HCT116 (cell line): ENCODE results near the gene PIP4K2C. TPM values are rescaled to one million over a fixed set of nuclear protein-coding genes. Genes with fewer than 3 reads are reported as not detected.

Experiments used
- ATAC-seq: fragments of 200-7000 bp; cut with Tn5 transposase; 2 replicates; pipeline ENCODE4 v1.9.1; 2020; ENCODE audit warnings: mild to moderate bottlenecking, moderate library complexity
- BruUV-seq: library from RNA; stranded (reverse); fragments of 400-500 nt; replicated peaks from 2 replicates; lab custom pipeline; 2021; lab: Mats Ljungman, UMichigan
- CTCF ChIA-PET: fragments of 300-600 bp; sonication (Branson Sonifier 250); formaldehyde crosslinking; loops from one replicate; lab custom pipeline; 2021; ENCODE audit warnings: antibody characterized with exemption; lab: Charles Lee
- POLR2A ChIA-PET: fragments of 300-600, 350-600 bp; sonication (Branson Sonifier 250); formaldehyde crosslinking; loops from one replicate; lab custom pipeline; 2021; ENCODE audit warnings: antibody characterized with exemption; lab: Charles Lee
- RAD21 ChIA-PET, 2 experiments: fragments of 300-600 bp; sonication (Branson Sonifier 250); formaldehyde crosslinking; loops; one replicate each; lab custom pipeline; 2023; ENCODE audit warnings: low total read pairs in 2 of 2; ENCODE audit not compliant: uncharacterized antibody in 2 of 2, unreplicated experiment in 2 of 2, low non-redundant PET in 1 of 2; lab: Charles Lee
- DNase-seq: peaks from one replicate; pipeline ENCODE4 v3.0.0-alpha.2; 2010; ENCODE audit warnings: low read depth, low spot score
- H2AFZ ChIP-seq: fragments of 200-600 bp; shearing (Covaris generic), sonication (generic); 2 replicates; pipeline ENCODE4 v1.6.1; 2017; ENCODE audit warnings: low read depth, mixed run types, mixed read lengths, antibody characterized with exemption, low read length; ENCODE audit not compliant: poor library complexity, severe bottlenecking
- H3K27ac ChIP-seq: 2 replicates; pipeline ENCODE4 v1.5.1; 2012; ENCODE audit warnings: low read depth, low read length
- H3K27me3 ChIP-seq: fragments of 200-600 bp; sonication (generic); 2 replicates; pipeline ENCODE4 v1.6.1; 2016; ENCODE audit warnings: mixed run types, low read length, mixed read lengths; ENCODE audit not compliant: insufficient read depth
- H3K36me3 ChIP-seq, 2 experiments: fragments of 200-500 bp in 1 of 2; fragments of 200-600 bp in 1 of 2; sonication (Bioruptor generic) in 1 of 2; sonication (generic) in 1 of 2; 2 replicates each; pipeline versions ENCODE4 v1.5.1 to v1.6.1; 2014 to 2016; ENCODE audit warnings: low read length in 2 of 2, inconsistent platforms in 1 of 2, mixed read lengths in 1 of 2, mixed run types in 1 of 2; ENCODE audit not compliant: insufficient read depth in 2 of 2, control insufficient read depth in 1 of 2
- H3K4me1 ChIP-seq, 2 experiments: fragments of 200-600 bp in 1 of 2; sonication (generic) in 1 of 2; 2 replicates each; pipeline versions ENCODE4 v1.5.1 to v1.6.1; 2012 to 2017; ENCODE audit warnings: low read length in 2 of 2, inconsistent platforms in 1 of 2, mild to moderate bottlenecking in 1 of 2, mixed read lengths in 1 of 2, mixed run types in 1 of 2, moderate library complexity in 1 of 2; ENCODE audit not compliant: insufficient read depth in 2 of 2, control insufficient read depth in 1 of 2
- H3K4me2 ChIP-seq: fragments of 200-600 bp; sonication (generic); 2 replicates; pipeline ENCODE4 v1.6.1; 2017; ENCODE audit warnings: mixed run types, low read length, mixed read lengths
- H3K4me3 ChIP-seq, 2 experiments: fragments of 200-600 bp in 1 of 2; sonication (generic) in 1 of 2; replicated peaks in 1 of 2; 2 replicates each; pipeline ENCODE4 v1.5.1; 2011 to 2016; ENCODE audit warnings: low read length in 2 of 2, control low read depth in 1 of 2, low read depth in 1 of 2, mild to moderate bottlenecking in 1 of 2, mixed read lengths in 1 of 2, mixed run types in 1 of 2
- H3K79me2 ChIP-seq: fragments of 200-600 bp; sonication (generic); 2 replicates; pipeline ENCODE4 v1.6.1; 2017; ENCODE audit warnings: mild to moderate bottlenecking, mixed run types, low read length, moderate library complexity, mixed read lengths; ENCODE audit not compliant: insufficient read depth
- H3K9ac ChIP-seq: fragments of 200-600 bp; sonication (generic); 2 replicates; pipeline ENCODE4 v1.6.1; 2016; ENCODE audit warnings: low read length, mixed read lengths
- H3K9me2 ChIP-seq: fragments of 200-600 bp; sonication (generic), shearing (Covaris generic); 2 replicates; pipeline ENCODE4 v1.6.1; 2017; ENCODE audit warnings: mixed run types, mild to moderate bottlenecking, moderate library complexity; ENCODE audit not compliant: insufficient read depth
- H3K9me3 ChIP-seq, 2 experiments: fragments of 200-500 bp in 1 of 2; fragments of 200-600 bp in 1 of 2; sonication (Bioruptor generic) in 1 of 2; sonication (generic) in 1 of 2; 2 replicates each; pipeline ENCODE4 v1.6.1; 2014 to 2017; ENCODE audit warnings: low read length in 2 of 2, mixed read lengths in 2 of 2, inconsistent platforms in 1 of 2, low read depth in 1 of 2, mild to moderate bottlenecking in 1 of 2, mixed run types in 1 of 2, moderate library complexity in 1 of 2; ENCODE audit not compliant: control insufficient read depth in 1 of 2, insufficient read depth in 1 of 2
- H4K20me1 ChIP-seq: fragments of 200-600 bp; sonication (generic), shearing (Covaris generic); 2 replicates; pipeline ENCODE4 v1.6.1; 2017; ENCODE audit warnings: mixed run types, mild to moderate bottlenecking, moderate library complexity; ENCODE audit not compliant: insufficient read depth
- ATF3 ChIP-seq: IDR thresholded peaks from 2 replicates; pipeline ENCODE4 v1.6.1; 2012
- EGR1 ChIP-seq: IDR thresholded peaks from 2 replicates; pipeline ENCODE4 v1.6.1; 2012; ENCODE audit warnings: low read depth
- ELF1 ChIP-seq: IDR thresholded peaks from 2 replicates; pipeline ENCODE4 v1.6.1; 2012; ENCODE audit warnings: low read depth, borderline replicate concordance
- EZH2phosphoT487 ChIP-seq: fragments of 200-600 bp; IDR thresholded peaks from 2 replicates; pipeline ENCODE4 v1.6.1; 2018; ENCODE audit warnings: antibody characterized with exemption, borderline replicate concordance
- FOSL1 ChIP-seq: IDR thresholded peaks from 2 replicates; pipeline ENCODE4 v1.6.1; 2012; ENCODE audit warnings: low read depth
- REST ChIP-seq: IDR thresholded peaks from 2 replicates; pipeline ENCODE4 v1.6.1; 2012; ENCODE audit warnings: low read depth
- SRF ChIP-seq: IDR thresholded peaks from 2 replicates; pipeline ENCODE4 v1.6.1; 2012; ENCODE audit warnings: low read depth
- TCF7L2 ChIP-seq: IDR thresholded peaks from 2 replicates; pipeline ENCODE4 v1.7.0; 2011; ENCODE audit warnings: borderline replicate concordance, inconsistent platforms; ENCODE audit not compliant: insufficient read depth, insufficient read length; ENCODE audit errors: extremely low read depth
- ZBTB33 ChIP-seq: IDR thresholded peaks from 2 replicates; pipeline ENCODE4 v1.6.1; 2011; ENCODE audit warnings: mild to moderate bottlenecking, low read length, moderate library complexity; ENCODE audit not compliant: insufficient replicate concordance; ENCODE audit errors: extremely low read depth
- intact Hi-C: fragments of 100-400 bp; cut with micrococcal nuclease; formaldehyde crosslinking; loops from 2 replicates; pipeline ENCODE4 v1.10.0; 2022
- total RNA-seq: library from RNA; stranded (reverse); gene quantifications from one replicate; pipeline ENCODE4 v1.2.1, GENCODE V29; 2021; ENCODE audit not compliant: unreplicated experiment

PIP4K2C gene
- total RNA-seq, 1 experiment from 2014 or later = 38.4 TPM

- no peak for TF ChIP-seq ELF1
- no peak for TF ChIP-seq FOSL1
- TF ChIP-seq ZBTB33 = no peak
- no peak for TF ChIP-seq EGR1
- no peak for TF ChIP-seq REST
- no peak for TF ChIP-seq EZH2phosphoT487
- TF ChIP-seq ATF3 = no peak
- TF ChIP-seq TCF7L2 = no peak
- TF ChIP-seq SRF = no peak
- no peaks in the 10 kb centered on the region for H3K27me3 ChIP-seq
- ChIA-PET RAD21 (no interaction called here), POLR2A (no interaction called here), CTCF (interaction anchor here (1.5 kb wide), 1 partner anchor 25 kb away, joined by 4 read pairs; no protein-coding TSS in a partner anchor)
- no peaks in the 10 kb centered on the region for H3K36me3 ChIP-seq
- no peak overlapping the region for H3K27ac ChIP-seq
- no peaks in the 10 kb centered on the region for H3K9me2 ChIP-seq
- DNase-seq = no peak
- H3K9me3 ChIP-seq = no peaks in the 10 kb centered on the region
- no peak for ATAC-seq
- no peaks in the 10 kb centered on the region for H4K20me1 ChIP-seq
- no peaks in the 10 kb centered on the region for H3K79me2 ChIP-seq
- H3K4me2 ChIP-seq = no peak overlapping the region
- no TSS peak for BruUV-seq
- no peak overlapping the region for H2AFZ ChIP-seq
- peaks cover 2 to 9% of the 10 kb centered on the region in 2 experiments; a peak in 2 of 4 replicates for H3K4me1 ChIP-seq
- H3K4me3 ChIP-seq = no peak overlapping the region
- intact Hi-C loops = no loop called here
- H3K9ac ChIP-seq = no peak overlapping the region
Measured at GRCh38 chr12:57607958-57608663, 17.1 kb downstream of the PIP4K2C start.
